NK-92 (cell line): Measurements from ENCODE around the gene ANKRD29.

ENCODE experiments used
- DNase-seq: peaks from one replicate; lab custom pipeline; 2025; ENCODE audit not compliant: unreplicated experiment; lab: John Stamatoyannopoulos, UW

The ANKRD29 gene

DNA sequence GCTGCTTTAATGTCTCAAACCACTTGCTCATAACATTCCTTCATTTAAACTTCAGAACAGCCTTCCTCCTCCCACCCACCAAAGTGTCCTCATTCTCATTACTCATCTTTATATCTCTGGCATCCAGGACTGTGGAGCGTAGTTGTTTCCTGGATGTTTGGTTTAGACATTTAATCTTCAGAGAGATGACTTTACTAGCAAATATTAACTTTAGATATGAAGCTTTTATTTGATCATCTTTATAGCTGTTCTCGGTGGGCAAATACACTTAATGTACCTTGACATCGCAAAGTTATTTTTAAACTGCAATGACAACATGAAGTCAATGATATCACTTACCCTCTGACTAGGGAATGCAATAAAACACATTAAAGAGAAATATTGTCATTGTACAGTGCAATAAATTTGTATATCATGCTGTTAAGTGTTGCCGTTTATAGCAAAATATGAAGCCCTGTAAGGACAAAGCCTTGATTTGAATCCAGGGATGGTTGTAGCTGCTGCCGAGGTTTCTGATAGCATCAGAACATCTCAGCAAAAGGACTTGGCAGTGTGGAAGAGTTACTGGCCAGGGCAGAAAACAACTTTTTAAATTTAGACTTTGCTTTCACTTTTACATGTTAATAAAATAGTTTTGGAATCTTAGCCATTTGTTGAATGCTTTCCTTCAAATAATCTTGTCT, 21.9 kb upstream of the ANKRD29 start:
- no peak for DNase-seq

DNA sequence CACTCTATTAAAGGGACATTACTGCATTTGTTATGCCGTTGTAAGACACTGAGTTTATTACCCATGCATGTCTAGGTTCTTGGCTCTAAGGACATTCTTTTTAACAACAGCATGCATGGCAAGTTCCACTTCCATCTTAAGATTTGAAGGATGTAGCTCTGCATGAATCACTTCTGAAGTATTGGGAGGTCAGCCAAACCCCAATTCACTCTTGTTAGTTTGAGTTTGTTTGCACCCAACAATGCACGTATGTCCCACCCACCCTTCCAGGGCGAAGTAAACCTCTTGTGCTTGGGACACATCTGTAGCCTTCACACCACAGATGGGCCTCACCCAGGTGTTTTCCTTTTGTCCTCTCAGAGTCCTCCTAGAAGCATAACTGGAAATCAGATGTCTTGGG, 21.0 kb upstream of the ANKRD29 start:
- DNase-seq: no peak

DNA sequence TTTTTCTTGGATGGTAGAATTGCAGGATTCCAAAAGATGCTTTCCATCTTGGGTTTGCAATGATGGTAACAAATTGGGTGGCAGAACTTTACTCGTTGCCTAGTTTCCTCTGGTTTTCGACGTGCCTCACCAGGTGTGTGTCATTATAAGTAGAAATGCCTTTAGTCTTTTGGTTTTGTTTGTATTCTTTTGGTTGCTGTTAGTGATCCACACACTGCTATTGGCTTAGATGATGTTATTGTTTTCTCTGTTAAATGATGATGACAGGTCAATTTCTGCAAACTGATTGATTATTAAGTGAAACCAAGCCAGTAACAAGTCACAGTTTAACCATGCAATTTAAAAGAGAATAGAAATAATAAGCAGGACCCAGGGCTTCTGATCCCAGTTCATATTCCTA, 20.4 kb upstream of the ANKRD29 start:
- DNase-seq: no peak

- DNase-seq: no peak
Measured at GRCh38 chr18:23682472-23682871, 19.8 kb upstream of the ANKRD29 start.

- DNase-seq: no peak
Measured at GRCh38 chr18:23682045-23682444, 19.3 kb upstream of the ANKRD29 start.

DNA sequence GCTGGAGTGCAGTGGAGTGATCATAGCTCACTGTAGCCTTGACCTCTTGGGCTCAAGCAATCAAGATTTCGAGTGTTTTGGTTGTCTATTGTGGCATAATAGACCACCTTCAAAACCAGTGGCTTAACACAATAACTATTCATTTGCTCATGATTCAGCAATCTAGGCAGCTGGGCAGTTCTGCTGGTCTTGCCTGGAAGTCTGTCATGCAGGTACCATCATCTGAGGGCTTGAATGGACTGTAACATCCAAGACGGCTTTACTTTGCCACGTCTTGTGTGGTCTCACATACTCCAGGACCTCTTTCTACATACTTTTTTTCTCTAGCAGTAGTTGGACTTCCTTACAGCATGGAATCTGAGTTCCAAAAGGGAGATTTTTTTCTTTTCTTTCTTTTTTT, 13.2 kb upstream of the ANKRD29 start:
- no peak for DNase-seq

DNA sequence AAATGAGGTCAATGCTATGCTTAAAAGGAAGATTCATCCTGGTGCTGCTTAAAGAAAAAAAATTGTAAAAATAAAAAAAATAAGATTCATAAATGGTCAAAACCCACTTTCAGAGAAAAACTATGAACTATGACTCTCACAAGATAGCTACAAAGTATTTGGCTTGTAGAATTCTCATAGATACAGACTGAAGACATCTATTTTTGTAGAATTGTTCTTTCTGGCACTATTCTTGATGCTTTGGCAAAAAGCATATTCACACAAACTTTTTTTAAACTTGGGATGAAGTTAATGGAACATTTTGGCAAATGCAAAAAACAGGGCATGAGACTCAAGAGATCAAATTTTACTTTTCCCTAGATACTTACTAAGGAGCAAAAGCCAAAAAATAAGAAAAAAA, 12.5 kb upstream of the ANKRD29 start:
- DNase-seq: no peak

- DNase-seq: no peak
Measured at GRCh38 chr18:23673725-23674124, 11.0 kb upstream of the ANKRD29 start.

DNA sequence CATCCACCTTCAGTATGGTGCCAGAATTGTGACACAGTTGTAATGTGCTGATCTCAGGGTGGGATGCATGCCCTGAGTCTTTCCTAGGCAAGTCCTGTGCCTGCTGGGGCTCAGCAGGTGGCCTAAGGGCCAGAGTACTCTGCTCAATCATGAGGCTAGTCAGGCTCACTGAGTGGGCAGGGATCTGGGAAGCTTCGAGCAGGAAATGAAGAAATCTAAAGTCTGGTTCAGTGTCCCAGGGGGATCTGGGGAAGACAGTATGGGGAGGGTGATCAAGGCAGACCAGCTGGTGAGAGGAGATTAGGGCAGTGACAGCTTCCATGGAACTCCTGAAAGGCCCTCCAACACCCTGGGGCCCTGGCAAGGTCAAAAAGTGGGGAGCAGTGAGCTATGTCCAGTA, 8.9 kb upstream of the ANKRD29 start:
- no peak for DNase-seq

- no peak for DNase-seq
Measured at GRCh38 chr18:23669804-23670405, 7.2 kb upstream of the ANKRD29 start.

DNA sequence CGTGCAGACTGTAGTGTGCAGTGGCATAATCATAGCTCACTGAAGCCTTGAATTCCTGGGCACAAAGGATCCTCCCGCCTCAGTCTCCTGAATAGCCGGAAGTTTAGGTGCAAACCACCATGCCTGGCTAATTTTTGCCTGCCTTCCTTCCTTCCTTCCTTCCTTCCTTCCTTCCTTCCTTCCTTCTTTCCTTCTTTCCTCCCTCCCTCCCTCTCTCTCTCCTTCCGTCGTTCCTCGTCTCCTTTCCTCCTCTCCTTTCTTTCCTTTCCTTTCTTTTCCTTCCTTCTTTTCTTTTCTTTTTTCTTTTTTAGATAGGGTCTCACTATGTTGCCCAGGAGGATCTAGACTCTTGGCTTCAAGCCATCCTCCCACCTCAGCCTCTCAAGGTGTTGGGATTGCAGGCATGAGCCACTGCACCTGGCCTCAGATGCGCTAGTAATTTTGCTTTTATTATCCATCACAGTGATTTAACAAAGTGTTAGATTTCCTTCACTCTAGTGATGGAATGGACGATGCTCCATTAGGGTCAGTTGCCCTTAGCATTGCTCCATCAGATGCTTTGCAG, 6.6 kb upstream of the ANKRD29 start:
- no peak for DNase-seq

DNA sequence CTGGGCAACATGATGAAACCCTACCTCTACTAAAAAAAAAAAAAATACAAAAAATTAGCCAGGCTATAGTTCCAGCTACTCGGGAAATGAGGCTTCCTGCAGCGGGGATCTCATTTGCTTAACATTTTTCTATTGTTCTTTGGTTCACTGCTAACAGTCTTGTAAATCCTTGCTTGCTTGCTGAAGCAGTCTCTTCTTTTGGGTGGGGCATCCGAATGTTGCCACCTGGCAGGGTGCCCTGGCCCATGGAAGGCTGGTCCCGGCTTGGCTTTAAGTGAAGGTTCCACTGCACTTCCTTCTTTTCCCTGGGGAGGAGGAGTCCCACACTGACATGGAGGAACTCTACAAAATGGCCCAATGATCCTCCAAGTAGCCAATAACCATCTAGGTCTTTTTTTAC, 6.0 kb upstream of the ANKRD29 start:
- DNase-seq: no peak

DNA sequence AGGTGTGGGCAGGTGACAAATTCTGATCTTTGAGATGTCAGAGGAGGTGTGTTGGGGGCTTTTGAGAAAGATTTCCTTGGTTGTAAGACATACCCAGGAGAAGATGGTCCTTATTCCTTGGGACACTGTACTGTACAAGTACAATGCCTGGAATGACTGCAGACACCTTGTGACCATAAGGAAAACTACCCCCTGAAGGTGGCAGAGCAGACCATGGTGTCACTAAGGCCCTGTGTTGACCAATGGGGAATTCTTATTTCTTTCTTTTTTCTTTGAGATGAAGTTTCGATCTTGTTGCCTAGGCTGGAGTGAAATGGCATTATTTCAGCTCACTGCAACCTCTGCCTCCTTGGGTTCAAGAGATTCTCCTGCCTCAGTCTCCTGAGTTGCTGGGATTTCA, 4.4 kb upstream of the ANKRD29 start:
- DNase-seq: no peak

- no peak for DNase-seq
Measured at GRCh38 chr18:23664674-23665073, 2.0 kb upstream of the ANKRD29 start.

DNA sequence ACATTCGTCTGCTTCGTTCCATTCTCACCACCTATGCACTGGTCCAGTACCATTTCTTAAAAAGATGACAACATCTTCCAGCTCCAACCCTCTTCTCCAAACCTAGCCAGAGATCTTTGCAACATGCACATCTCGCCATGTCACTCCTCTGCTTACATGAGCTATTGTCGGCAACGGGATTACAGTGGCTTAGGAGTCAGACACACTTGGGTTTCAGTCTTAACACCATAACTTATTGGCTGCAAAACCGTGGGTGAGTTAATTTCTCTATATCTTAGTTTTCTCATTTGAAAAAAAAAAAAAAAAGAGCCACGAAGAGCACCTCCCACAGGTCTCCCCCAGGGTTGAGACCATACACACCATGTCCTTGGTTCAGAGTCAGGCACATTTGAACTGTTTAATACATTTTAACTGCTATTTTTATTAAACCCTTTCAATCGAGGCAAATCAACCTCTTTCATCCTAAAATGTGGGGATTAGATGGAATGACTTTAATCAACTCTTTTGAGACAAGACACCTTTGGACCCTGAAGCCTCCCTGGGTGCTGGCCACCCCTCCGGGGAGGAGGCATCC, 889 bp downstream of the ANKRD29 start:
- DNase-seq: no peak

GRCh38 chr18:23658285-23658684, 4.4 kb downstream of the ANKRD29 start:
- DNase-seq: no peak

DNA sequence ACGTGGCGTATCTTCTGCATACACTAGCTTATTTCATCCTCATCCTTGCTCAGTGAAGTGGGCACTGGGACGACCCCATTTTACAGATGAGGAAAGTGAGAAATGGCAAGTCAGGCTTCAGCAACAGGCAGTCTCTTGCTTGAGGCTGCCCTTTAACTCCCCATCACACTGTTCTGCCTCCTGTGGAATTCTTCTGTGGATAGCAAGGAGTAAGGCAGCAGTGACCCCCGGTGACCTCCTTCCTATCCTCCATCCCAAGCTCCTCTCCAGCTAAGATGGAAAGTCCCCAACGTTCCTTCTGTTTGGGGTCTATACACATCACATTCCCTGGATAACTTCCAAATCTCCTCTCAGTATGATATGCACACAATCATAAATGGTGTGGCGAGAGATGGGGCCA, 10.5 kb downstream of the ANKRD29 start:
- DNase-seq: no peak

DNA sequence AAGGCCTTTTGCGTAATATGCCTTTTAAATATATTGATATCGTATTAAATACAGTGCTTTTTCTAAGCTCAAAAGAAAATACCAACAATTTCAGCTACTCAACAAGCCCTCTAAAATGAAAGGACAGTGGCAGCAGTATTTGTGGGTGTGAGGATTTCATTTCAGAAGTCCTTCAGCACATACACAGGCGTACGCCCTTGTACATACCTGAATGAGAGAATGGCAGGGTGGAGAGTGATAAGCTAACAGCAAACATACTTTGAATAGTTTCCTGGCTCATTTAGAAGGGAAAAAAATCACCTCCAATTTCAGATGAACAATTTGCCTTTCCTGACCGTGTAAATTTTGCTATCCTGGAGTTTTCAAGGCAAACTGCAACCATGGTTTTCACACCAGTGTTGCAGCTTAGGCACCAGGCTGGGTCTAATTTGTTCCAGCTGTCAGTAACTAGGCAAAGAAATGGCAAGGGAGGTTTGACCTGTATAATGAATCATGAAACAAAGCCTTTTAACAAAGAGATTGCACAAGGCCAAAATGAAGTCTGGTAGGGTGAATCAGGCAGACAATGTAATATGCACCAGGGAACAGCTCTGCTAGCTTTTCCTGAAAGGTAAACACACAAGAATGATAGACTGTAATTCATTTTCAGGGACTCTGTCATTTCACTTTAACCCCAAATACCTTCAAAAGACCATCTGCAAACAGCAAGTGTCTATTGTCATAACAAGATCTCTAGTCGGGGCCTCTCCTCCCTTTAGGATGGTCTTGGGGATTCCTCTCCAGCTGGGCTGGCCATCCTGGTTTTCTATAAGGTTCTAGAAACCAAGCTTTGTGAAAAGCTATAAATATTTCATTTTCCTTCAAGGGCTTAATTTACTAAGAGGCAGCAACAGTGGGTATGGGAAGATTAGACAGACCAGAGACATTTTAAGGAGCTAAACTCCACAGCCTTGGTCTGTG, 11.5 kb downstream of the ANKRD29 start:
- no peak for DNase-seq

DNA sequence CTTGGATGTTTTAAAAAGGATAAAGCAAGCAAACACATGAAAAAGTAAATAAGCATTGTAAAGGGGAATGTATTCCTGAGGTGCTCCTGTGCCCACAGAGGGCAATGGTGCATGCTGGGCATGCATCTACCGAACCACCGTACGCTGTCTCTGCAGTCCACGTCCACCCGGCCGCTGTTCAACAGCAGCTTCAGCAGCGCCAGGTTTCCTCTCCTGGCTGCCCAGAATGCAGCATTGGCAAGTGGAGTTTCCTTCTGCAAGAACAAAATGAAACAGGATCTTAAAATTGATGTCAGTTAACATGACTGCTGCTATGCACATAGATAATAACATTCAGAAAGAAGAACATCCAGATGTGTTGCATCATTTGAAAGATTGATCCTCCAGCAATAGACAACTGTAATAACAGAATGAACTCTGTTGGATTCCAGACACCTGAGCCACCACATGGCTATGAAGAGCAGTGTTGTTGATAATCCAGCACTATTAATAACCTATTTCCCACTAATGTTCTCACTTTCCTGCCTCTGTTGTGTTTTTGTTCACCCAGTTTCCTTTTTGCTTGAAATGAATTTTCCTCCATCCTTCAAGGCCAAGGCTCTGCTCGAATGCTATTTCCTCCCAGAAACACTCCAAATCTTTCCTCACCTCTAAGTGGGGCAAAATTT, 13.6 kb downstream of the ANKRD29 start:
- DNase-seq: no peak

GRCh38 chr18:23648456-23648855, 14.3 kb downstream of the ANKRD29 start:
- DNase-seq: no peak

DNA sequence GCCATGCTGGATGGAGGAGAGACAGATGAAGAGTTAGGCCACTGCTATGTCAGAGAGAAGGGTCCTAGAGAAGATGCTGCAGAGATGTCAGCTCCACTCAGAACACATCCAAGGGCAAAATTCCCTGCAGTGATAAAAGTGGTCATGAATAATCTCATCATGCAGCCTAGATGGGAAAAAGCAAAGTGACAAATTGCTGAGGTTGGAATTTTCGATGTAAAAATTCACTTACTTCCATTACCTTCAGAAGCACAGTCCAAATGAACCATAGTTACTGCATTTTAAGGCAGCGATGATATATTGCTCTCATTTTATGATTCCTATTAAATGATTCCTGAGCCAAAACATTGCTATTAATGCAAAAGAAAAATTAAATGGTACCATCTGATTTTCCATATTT, 16.4 kb downstream of the ANKRD29 start:
- DNase-seq: no peak
